GM19324 (cell line): Measurements from ENCODE around the gene WNT5B.

ENCODE experiments used
- ATAC-seq: cut with Tn5 transposase; IDR thresholded peaks from one replicate; pipeline ENCODE4 v1.9.1; 2021; ENCODE audit warnings: mild to moderate bottlenecking, moderate library complexity; ENCODE audit not compliant: unreplicated experiment, low FRiP score

Gene WNT5B

DNA sequence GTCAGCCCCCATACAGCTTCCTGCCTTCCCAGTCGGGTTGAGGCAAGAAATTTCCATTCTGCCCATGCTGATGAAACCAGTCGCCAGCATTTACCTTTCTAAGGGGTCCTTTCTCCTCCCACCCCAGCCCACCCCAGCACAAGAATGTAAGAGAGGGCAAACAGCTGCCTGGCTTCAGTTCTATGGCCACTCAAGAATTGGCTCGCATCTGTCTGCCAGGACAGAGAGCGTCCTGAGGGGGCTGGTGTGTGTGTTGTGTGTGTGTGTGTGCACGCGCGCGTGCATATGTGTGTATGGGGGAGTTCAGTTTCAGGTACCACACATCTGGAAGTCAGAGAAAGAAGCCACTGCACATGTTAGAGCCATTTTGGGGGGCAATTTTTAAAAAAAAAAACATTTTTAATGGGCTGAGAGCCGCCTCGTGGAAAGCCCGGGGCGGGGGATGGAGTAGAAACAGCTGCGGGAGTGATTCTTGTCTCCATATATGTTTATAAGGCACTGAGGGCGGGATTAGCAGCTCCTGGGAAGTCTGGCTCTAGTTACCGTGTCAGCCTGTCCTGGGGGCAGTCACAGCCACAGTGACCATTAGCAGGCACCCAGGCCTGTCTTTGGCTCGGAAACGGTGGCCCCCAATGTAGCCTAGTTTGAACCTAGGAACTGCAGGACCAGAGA is at the start of gene WNT5B:
Gene WNT5B, plus strand, starts transcription at position 566 of the 672 bp plus-strand sequence. CDS start 2,124 bp downstream, outside the sequence.
- no peak for ATAC-seq

GRCh38 chr12:1579651-1580435 is 49.2 kb upstream of the WNT5B start:
- ATAC-seq: no peak

DNA sequence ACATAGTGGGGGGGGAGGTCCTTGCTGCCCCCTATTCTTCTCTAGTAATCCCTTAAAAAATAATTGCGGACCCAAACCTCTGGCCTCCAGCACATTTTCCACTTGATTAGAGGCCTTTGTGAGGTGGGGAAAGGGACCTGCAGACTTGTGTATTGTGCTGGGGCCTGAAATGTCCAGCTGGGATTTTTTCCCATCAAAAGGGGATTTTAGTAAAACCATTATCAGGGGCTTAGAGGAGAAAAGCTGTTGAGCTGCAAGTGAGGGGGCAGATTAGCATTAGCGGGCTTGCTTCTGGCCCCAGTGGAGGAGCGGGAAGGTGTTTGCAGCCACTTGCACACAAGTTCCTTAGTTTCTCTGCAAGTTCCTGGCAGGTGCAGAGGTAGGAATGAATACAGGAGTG is 48.5 kb upstream of the WNT5B start:
- no peak for ATAC-seq

DNA sequence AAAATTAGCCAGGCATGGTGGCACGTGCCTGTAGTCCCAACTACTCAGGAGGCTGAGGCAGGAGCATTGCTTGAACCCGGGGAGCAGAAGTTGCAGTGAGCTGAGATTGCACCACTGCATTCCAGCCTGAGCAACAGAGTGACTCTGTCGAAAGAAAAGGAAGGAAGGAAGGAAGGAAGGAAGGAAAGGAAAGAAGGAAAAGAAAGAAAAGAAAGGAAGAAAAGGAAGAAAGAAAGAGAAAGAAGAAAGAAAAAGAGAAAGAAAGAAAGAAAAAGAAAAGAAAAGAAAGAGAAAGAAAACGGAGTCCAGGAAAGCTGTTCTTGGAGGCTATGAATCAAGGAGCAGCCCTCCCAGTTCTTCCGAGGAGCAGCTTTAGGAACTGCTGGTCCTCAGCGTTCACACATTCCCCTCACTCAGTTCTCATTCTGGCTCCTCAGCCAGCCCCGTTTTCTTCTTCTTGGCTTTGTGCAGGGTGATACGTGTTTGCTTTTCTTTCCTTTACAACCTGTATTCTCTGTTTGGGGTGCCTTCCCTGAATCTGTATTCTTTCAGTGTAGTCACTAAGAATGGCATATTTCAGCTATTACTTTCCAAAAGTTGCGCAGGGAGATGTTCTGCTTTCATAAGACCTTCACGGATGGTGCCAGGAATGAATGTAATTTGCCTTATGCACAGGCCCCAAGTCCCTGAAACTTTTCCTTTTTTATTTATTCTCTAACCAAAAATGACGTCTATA is 46.9 kb upstream of the WNT5B start:
- ATAC-seq: no peak

DNA sequence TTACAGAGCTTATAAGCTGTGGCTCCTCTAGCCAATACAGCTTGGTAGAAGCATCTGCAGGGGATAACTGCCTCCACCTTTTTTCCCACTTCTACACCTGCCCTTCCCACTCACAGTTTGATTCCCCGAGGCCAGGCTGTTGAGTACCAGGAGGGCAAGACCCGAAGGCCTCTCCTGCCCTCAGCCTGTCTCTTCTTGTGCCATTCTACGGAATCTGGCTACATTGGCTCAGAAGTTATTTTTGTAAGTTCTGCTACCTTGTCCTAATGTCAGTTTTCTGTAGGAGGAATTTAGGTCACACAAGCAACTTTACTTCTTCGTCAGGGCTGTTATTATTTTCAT is 46.4 kb upstream of the WNT5B start:
- ATAC-seq: no peak

DNA sequence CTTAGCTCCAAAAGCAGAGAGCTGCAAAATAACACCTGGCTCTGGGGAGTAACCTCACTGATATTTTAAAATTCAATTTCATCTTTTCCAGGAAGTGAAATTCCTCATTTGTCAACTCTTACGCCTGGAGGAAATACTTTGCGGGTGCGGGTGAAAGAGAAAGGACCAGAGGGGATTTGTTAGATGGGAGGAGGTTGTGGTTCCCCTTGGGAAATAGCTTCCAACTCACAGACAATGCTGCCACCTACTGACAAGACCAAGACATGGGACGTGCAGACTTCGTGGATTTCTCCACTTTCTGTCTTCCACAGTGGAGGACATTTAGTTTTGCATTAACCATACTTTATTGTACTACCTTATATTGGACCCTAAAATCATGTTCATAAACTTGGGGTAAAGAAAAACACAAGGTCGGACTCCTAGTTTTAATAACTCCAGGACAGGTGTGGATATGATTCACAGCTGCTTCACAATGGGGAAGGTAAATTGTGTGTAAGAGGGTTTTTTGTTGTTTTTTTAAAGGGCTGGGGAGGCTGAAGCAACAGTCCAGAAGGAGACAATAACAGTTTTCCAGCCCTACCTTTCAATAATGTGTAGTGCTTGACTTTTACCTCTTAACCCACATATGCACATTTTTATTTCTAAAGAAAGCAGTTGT is 45.5 kb upstream of the WNT5B start:
- no peak for ATAC-seq

GRCh38 chr12:1584326-1584725 is 44.7 kb upstream of the WNT5B start:
- ATAC-seq: no peak

DNA sequence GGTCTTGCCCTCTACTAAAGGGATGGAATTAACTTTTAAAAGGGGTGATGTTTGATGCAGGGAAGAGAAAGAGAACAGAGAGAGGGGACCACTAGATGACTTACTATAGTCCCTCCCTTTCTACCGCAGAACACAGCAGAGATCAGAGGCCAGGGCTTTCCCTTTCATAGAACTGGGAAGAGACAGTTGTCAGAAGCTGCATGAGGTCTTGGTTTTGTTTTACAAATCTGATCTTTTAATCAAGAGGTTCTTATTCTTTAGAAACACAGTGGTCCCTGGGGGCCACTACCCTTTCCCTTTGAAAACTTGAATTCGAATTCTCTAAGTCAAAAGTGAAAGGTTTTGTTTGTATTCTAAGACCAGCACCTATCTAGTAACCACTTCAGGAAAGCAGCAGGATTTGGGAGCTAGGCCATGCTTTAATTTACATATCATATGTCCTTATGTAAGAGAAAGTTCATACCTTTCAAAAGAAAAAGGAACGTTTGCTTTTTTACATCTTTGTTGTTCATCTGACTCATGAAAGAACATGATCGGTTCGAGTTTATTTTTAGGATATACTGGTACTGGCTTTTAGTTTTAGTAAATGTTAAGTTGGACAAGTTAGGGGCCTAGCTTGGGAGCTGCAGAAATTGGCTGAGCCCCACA is 41.0 kb upstream of the WNT5B start:
- ATAC-seq: no peak

DNA sequence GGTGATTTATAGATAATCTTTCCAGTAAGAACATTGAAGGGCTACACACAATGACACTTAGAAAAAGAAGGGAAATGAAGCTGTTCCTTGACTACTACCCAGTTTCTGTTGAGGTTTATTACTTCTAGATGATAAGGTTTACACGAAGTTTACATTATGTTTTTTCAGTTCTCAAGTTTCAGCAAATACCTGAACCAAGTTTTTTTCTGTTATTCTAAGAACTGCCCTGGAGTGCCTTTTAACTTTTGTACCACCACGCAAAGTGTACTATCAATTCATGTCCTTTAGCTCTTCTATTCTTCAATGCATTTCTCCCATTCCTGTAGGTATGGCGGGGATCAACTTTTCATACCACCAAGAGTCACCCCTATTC is 40.5 kb upstream of the WNT5B start:
- ATAC-seq: no peak

GRCh38 chr12:1590221-1590979 is 38.6 kb upstream of the WNT5B start:
- ATAC-seq: no peak

GRCh38 chr12:1591034-1591433 is 38.0 kb upstream of the WNT5B start:
- ATAC-seq: no peak

- no peak for ATAC-seq
Measured at GRCh38 chr12:1591543-1591942, 37.5 kb upstream of the WNT5B start.

DNA sequence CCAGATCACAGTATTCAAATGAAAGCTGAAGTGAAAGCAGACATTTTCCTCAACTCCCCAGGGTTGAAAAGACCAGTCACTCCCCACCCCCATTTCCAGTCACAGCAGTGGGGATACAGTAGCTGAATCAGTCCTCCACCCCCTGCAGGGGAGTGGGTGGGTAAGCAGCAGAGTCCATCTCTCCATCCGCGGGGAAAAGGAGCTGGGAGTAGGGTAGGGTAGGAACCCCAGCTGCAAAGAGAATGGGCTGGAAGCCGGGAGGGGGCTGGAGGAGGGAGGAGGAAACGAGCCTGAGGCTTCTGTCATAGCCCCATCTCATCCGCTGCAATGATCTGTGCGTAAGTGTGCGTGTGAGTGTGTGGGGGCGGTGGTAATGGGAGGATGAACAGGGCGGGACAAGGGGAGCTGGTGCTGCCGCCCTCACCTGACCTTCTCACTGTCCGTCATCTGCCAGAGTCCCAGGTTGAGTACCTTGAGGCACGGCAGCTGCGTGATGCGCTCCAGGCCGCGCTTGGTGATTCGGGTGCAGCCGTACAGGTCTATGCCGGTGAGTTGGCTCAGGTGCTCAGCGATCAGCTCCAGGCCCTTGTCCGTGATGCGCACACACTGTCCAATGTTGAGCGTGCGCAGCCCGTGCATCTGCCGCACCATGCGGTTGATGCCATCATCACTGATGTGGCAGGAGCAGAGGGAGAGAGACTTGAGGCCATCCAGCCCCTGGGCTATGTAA is 36.4 kb upstream of the WNT5B start:
- ATAC-seq: no peak

DNA sequence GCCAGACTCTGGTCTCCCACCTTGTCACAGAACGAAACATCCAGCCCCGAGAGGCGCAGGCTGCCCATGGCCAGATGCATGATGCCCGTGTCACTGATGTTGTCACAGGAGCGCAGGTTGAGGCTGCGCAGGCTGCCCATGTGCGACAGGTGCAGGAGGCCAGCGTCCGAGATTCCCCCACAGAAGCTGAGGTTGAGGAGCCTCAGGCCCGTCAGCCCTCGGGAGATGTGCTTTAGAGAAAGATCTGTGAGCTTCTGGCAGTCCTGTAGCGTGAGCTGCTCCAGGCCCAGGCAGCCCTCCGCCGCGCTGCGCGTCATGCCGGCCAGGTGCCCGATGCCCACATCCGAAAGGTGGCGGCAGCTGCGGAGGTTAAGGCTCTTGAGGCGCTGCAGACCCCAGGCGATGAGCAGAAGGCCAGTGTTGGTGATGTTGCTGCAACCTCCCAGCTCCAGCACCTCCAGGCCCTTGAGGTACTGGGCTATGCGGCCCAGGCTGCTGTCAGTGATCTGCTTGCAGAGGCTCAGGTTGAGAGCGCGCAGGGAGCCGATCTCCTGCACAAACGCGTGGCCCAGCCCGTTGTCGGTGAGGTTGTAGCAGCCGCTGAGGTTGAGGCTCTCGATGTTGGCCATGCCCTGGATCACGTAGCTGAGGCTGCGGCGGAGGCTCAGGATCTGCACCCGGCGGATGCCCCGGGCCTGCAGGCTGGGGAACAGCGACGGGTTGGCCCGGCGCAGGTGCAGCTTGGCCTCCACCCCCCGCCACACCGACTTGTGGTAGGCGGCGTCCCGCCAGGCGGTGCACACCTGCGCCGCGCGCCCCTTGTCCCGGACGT is 35.6 kb upstream of the WNT5B start:
- ATAC-seq: peak; percentile 27

DNA sequence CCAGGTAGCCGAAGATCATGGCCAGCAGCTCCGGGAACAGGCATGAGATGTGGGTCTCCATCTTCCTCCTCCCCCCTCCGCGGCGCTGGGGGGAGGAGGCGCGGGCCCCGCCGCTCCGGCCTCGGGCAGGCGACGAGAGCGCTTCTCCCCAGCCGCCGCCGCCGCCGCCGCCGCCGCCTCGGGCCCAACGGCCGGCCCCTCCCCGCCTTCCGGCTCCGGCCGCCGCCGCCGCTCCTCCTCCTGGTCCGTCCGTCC is 35.1 kb upstream of the WNT5B start:
- ATAC-seq: peak; percentile 43

GRCh38 chr12:1594261-1595025 is 34.6 kb upstream of the WNT5B start, which contains the start of gene FBXL14:
FBXL14 (minus strand) TSS chr12:1594581; CDS start chr12:1594066, 515 bp downstream.
- ATAC-seq: peak; percentile 73

DNA sequence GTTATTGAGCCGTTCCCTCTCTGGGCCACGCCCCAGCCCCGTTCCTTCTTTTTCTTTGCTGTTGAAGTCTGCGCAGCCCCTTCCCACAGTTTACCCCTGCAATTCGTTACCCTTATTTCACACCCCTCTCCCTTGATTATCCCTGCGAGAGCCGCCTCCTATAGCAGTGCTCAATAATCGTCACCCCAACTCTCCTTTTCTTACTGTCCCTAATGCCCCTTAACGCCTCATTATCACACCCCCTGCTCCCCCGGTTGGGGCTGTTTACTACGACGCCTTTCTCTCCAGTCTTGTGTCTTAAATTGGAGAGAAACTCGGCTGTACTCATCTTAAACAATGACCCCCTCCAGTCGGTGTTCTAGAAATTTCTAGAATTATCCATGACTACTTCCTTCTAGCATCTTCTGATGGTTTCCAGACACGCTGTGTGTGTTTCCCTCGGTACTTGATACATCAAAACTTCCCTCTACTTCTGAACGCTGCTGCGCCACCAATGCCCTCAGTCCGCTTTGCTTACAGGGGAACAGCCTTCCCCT is 33.9 kb upstream of the WNT5B start:
- no peak for ATAC-seq
